DOHH2 (cell line): ENCODE data around the gene SULT6B1.

Experiments used
- H3F3A ChIP-seq: fragments of 200-600 bp; sonication (generic), shearing (Covaris generic); 2 replicates; pipeline ENCODE4 v1.6.0; 2016; ENCODE audit warnings: antibody characterized with exemption, mild to moderate bottlenecking; ENCODE audit not compliant: control insufficient read depth, insufficient read depth
- H3K27ac ChIP-seq: fragments of 200-600 bp; sonication (generic); 2 replicates; pipeline ENCODE4 v1.5.1; 2014; ENCODE audit warnings: low read depth, mild to moderate bottlenecking, low read length, moderate library complexity
- H3K27me3 ChIP-seq: fragments of 200-600 bp; sonication (generic); 2 replicates; pipeline ENCODE4 v1.6.1; 2014; ENCODE audit warnings: mild to moderate bottlenecking, low read length, mixed read lengths; ENCODE audit not compliant: control insufficient read depth
- H3K36me3 ChIP-seq: fragments of 200-600 bp; sonication (generic); 2 replicates; pipeline ENCODE4 v1.6.1; 2014; ENCODE audit warnings: mild to moderate bottlenecking, low read length, moderate library complexity, mixed read lengths; ENCODE audit not compliant: control insufficient read depth
- H3K4me1 ChIP-seq: fragments of 200-600 bp; sonication (generic); 2 replicates; pipeline ENCODE4 v1.6.1; 2014; ENCODE audit warnings: mild to moderate bottlenecking, low read length, mixed read lengths; ENCODE audit not compliant: control insufficient read depth
- H3K4me2 ChIP-seq: fragments of 200-600 bp; sonication (generic); 2 replicates; pipeline ENCODE4 v1.6.0; 2014; ENCODE audit warnings: mild to moderate bottlenecking, low read length, moderate library complexity
- H3K4me3 ChIP-seq: fragments of 200-600 bp; sonication (generic); 2 replicates; pipeline ENCODE4 v1.5.1; 2014; ENCODE audit warnings: mild to moderate bottlenecking, low read length, mixed read lengths
- H3K79me2 ChIP-seq: fragments of 200-600 bp; sonication (generic); 2 replicates; pipeline ENCODE4 v1.6.1; 2014; ENCODE audit warnings: mild to moderate bottlenecking, low read length, mixed read lengths; ENCODE audit not compliant: control insufficient read depth
- H3K9me2 ChIP-seq: fragments of 200-600 bp; sonication (generic); replicated peaks from 2 replicates; pipeline ENCODE4 v1.6.1; 2014; ENCODE audit warnings: mild to moderate bottlenecking, low read length, mixed read lengths; ENCODE audit not compliant: control insufficient read depth
- H3K9me3 ChIP-seq: fragments of 200-600 bp; sonication (generic); 2 replicates; pipeline ENCODE4 v1.6.1; 2014; ENCODE audit warnings: antibody characterized with exemption, low read length, mixed read lengths; ENCODE audit not compliant: control insufficient read depth, insufficient read depth
- H4K20me1 ChIP-seq: fragments of 200-600 bp; sonication (generic); 2 replicates; pipeline ENCODE4 v1.6.0; 2014; ENCODE audit warnings: low read depth, mild to moderate bottlenecking, antibody characterized with exemption, low read length, moderate library complexity; ENCODE audit not compliant: control insufficient read depth, insufficient read depth
- CTCF ChIP-seq: fragments of 200-600 bp; sonication (generic); IDR thresholded peaks from one replicate; pipeline ENCODE4 v1.5.1; 2014; ENCODE audit warnings: antibody characterized with exemption, mild to moderate bottlenecking, low read depth, low read length; ENCODE audit not compliant: poor library complexity, severe bottlenecking
- EZH2phosphoT487 ChIP-seq: fragments of 200-600 bp; sonication (generic); IDR thresholded peaks from 2 replicates; pipeline ENCODE4 v1.6.1; 2017; ENCODE audit warnings: borderline replicate concordance, mild to moderate bottlenecking, antibody characterized with exemption, low read length, moderate library complexity, mixed read lengths

The SULT6B1 gene

GRCh38 chr2:37125416-37125815, 63.1 kb downstream of the SULT6B1 start:
- Histone ChIP-seq H3K4me1 (no peaks in the 10 kb centered on the region), H3F3A (no peaks in the 10 kb centered on the region), H3K4me3 (no peak overlapping the region), H3K4me2 (no peak overlapping the region), H3K9me2 (no peaks in the 10 kb centered on the region), H4K20me1 (no peaks in the 10 kb centered on the region), H3K9me3 (no peaks in the 10 kb centered on the region), H3K27ac (no peak overlapping the region), H3K36me3 (peaks cover 14% of the 10 kb centered on the region), H3K79me2 (no peaks in the 10 kb centered on the region), H3K27me3 (no peaks in the 10 kb centered on the region)
- no peak for TF ChIP-seq CTCF
- no peak for TF ChIP-seq EZH2phosphoT487

GRCh38 chr2:37119157-37119556, 69.3 kb downstream of the SULT6B1 start:
- H3K36me3 ChIP-seq = no peaks in the 10 kb centered on the region; the same call in 1 of the 2 replicates
- H3K4me2 ChIP-seq = no peak overlapping the region
- no peaks in the 10 kb centered on the region for H3K9me3 ChIP-seq
- H3F3A ChIP-seq = no peaks in the 10 kb centered on the region
- H3K27ac ChIP-seq = no peak overlapping the region
- H3K9me2 ChIP-seq = no peaks in the 10 kb centered on the region
- H3K4me1 ChIP-seq = no peaks in the 10 kb centered on the region
- no peak overlapping the region for H3K4me3 ChIP-seq
- H3K79me2 ChIP-seq = no peaks in the 10 kb centered on the region
- no peaks in the 10 kb centered on the region for H3K27me3 ChIP-seq
- no peaks in the 10 kb centered on the region for H4K20me1 ChIP-seq
- TF ChIP-seq EZH2phosphoT487 = no peak
- TF ChIP-seq CTCF = no peak
